A549 (cell line): ENCODE data around the gene XRCC4. TPM values are rescaled to one million over a fixed set of nuclear protein-coding genes. Genes with fewer than 3 reads are reported as not detected.

ENCODE experiments used
- ATAC-seq, 2 experiments: fragments of 200-7000 bp in 1 of 2; fragments of >200 bp in 1 of 2; cut with Nextera tagmentation in 1 of 2; cut with Tn5 transposase in 1 of 2; 3 replicates each; pipeline versions ENCODE4 v1.8.0 to v1.9.1; 2018 to 2020; ENCODE audit warnings: mild to moderate bottlenecking in 1 of 2, moderate library complexity in 1 of 2
- CTCF ChIA-PET: fragments of 300-600 bp; sonication (Branson Sonifier 250); formaldehyde crosslinking; extraction: SDS; loops from one replicate; lab custom pipeline; 2021; ENCODE audit warnings: antibody characterized with exemption, inconsistent platforms; lab: Yijun Ruan, JAX
- POLR2A ChIA-PET: fragments of 350-600 bp; formaldehyde crosslinking; extraction: SDS; loops from one replicate; lab custom pipeline; 2021; ENCODE audit warnings: antibody characterized with exemption, inconsistent platforms; lab: Yijun Ruan, JAX
- DNase-seq, 2 experiments: peaks; one replicate each; pipeline versions ENCODE4 v3.0.0 to v3.0.0-alpha.2; 2011 to 2016; ENCODE audit warnings: low read depth in 1 of 2, low spot score in 1 of 2
- FAIRE-seq: peaks from 2 replicates; lab custom pipeline; 2011; peaks lifted over from hg19 to GRCh38; lab: Jason Lieb, UNC
- H3K27ac ChIP-seq, 2 experiments: fragments of >200 bp; sonication (Bioruptor Twin); formaldehyde crosslinking; 3 replicates each; pipeline ENCODE4 v1.5.1; 2016 to 2017
- H3K4me1 ChIP-seq: fragments of >200 bp; sonication (Bioruptor Twin); formaldehyde crosslinking; 3 replicates; pipeline ENCODE4 v1.6.1; 2016
- H3K4me2 ChIP-seq: fragments of >200 bp; sonication (Bioruptor Twin); formaldehyde crosslinking; 3 replicates; pipeline ENCODE4 v1.6.1; 2016
- H3K4me3 ChIP-seq: fragments of >200 bp; sonication (Bioruptor Twin); formaldehyde crosslinking; 3 replicates; pipeline ENCODE4 v1.5.1; 2016
- H3K9me3 ChIP-seq: fragments of >200 bp; sonication (Bioruptor Twin); formaldehyde crosslinking; 3 replicates; pipeline ENCODE4 v1.6.1; 2016
- CBX2 ChIP-seq: fragments of 200-600 bp; sonication (generic); IDR thresholded peaks from 2 replicates; pipeline ENCODE4 v1.6.1; 2016; ENCODE audit warnings: low read depth, mild to moderate bottlenecking, borderline replicate concordance
- CEBPB ChIP-seq, 2 experiments: fragments of >200 bp in 1 of 2; sonication (Bioruptor Twin) in 1 of 2; formaldehyde crosslinking in 1 of 2; IDR thresholded peaks; 2 replicates each; pipeline ENCODE4 v1.6.1; 2012 to 2016
- CTCF ChIP-seq: fragments of >200 bp; sonication (Bioruptor Twin); formaldehyde crosslinking; IDR thresholded peaks from 3 replicates; pipeline ENCODE4 v1.5.1; 2016
- E2F6 ChIP-seq: IDR thresholded peaks from 2 replicates; pipeline ENCODE4 v1.6.1; 2012; ENCODE audit warnings: low read depth, borderline replicate concordance
- ESRRA ChIP-seq: fragments of 150-350 bp; IDR thresholded peaks from 2 replicates; pipeline ENCODE4 v1.6.1; 2014; ENCODE audit warnings: mild to moderate bottlenecking, low read length, borderline replicate concordance
- GATA3 ChIP-seq: IDR thresholded peaks from 2 replicates; pipeline ENCODE4 v1.6.1; 2012; ENCODE audit warnings: borderline replicate concordance
- HOXB13 ChIP-seq: fragments of 250-450 bp; sonication (Bioruptor Pico); IDR thresholded peaks from 2 replicates; pipeline ENCODE4 v1.5.0; 2020; ENCODE audit warnings: low read depth, mild to moderate bottlenecking, moderate library complexity
- HOXB5 ChIP-seq: fragments of 250-450 bp; sonication (Bioruptor Pico); IDR thresholded peaks from 2 replicates; pipeline ENCODE4 v1.5.0; 2020; ENCODE audit warnings: mild to moderate bottlenecking, moderate library complexity
- JUN ChIP-seq, 2 experiments: fragments of >200 bp; sonication (Bioruptor Twin); formaldehyde crosslinking; IDR thresholded peaks; 2 replicates in 1 of 2; 3 replicates in 1 of 2; pipeline ENCODE4 v1.6.1; 2016 to 2017
- JUNB ChIP-seq: fragments of >200 bp; sonication (Bioruptor Twin); formaldehyde crosslinking; IDR thresholded peaks from 2 replicates; pipeline ENCODE4 v1.6.1; 2016
- MAFK ChIP-seq: fragments of 450-650 bp; IDR thresholded peaks from 2 replicates; pipeline ENCODE4 v1.6.1; 2014; ENCODE audit not compliant: partially characterized antibody
- MAX ChIP-seq: IDR thresholded peaks from 2 replicates; pipeline ENCODE4 v1.6.1; 2012
- PHF8 ChIP-seq: fragments of 200-600 bp; sonication (generic); IDR thresholded peaks from 2 replicates; pipeline ENCODE4 v1.6.1; 2016; ENCODE audit warnings: low read depth, mild to moderate bottlenecking, antibody characterized with exemption, moderate library complexity, borderline replicate concordance
- POLR2AphosphoS2 ChIP-seq: conservative IDR thresholded peaks from 2 replicates; pipeline ENCODE4 v1.6.1; 2012; ENCODE audit warnings: low read length, improper control_type of control experiment, inconsistent platforms
- RAD21 ChIP-seq, 2 experiments: fragments of >200 bp in 1 of 2; sonication (Bioruptor Twin) in 1 of 2; formaldehyde crosslinking in 1 of 2; IDR thresholded peaks in 1 of 2; conservative IDR thresholded peaks in 1 of 2; 2 replicates in 1 of 2; 3 replicates in 1 of 2; pipeline ENCODE4 v1.6.1; 2012 to 2018; ENCODE audit warnings: inconsistent platforms in 1 of 2
- RARB ChIP-seq: fragments of 250-450 bp; sonication (Bioruptor Pico); IDR thresholded peaks from 2 replicates; pipeline ENCODE4 v1.8.0; 2021; ENCODE audit warnings: mild to moderate bottlenecking, moderate library complexity
- RFX5 ChIP-seq: fragments of 450-650 bp; IDR thresholded peaks from 2 replicates; pipeline ENCODE4 v1.7.1; 2014; ENCODE audit warnings: antibody characterized with exemption, mild to moderate bottlenecking, moderate library complexity
- USF2 ChIP-seq: fragments of 450-650 bp; IDR thresholded peaks from 2 replicates; pipeline ENCODE4 v1.6.1; 2014; ENCODE audit warnings: antibody characterized with exemption
- ZFP36 ChIP-seq: fragments of 450-650 bp; IDR thresholded peaks from 2 replicates; pipeline ENCODE4 v1.6.1; 2014; ENCODE audit warnings: borderline replicate concordance; ENCODE audit not compliant: partially characterized antibody
- WGBS: methylation state at CpG from one replicate; pipeline ENCODE4 v1.1.6; 2017; ENCODE audit errors: missing lambda C conversion rate; 5-methylcytosine and 5-hydroxymethylcytosine counted together
- polyA plus RNA-seq, 4 experiments: library from polyadenylated mRNA; depleted of rRNA in 3 of 4; stranded (reverse); fragments of >200 nt; fragmentation: RNase III in 1 of 4; extraction: RNeasy Plus Mini Kit Qiagen cat#74134 plus additional on column Dnase treatment in 1 of 4; gene quantifications; 2 replicates in 3 of 4; 3 replicates in 1 of 4; pipeline ENCODE4 v1.2.3, GENCODE V29; 2011 to 2017
- TF ChIP-seq, protein P1 (sequence below): IDR thresholded peaks from 2 replicates; pipeline ENCODE4 v1.6.1; 2012
- TF ChIP-seq, protein P2 (sequence below): fragments of 250-450 bp; sonication (Bioruptor Pico); IDR thresholded peaks from 2 replicates; pipeline ENCODE4 v1.5.0; 2020; ENCODE audit warnings: low read depth, mild to moderate bottlenecking, moderate library complexity

XRCC4 gene
- polyA plus RNA-seq, 2 of the 4 experiments (the other 2 are of a cell fraction), result 14.3 to 14.8 TPM

DNA sequence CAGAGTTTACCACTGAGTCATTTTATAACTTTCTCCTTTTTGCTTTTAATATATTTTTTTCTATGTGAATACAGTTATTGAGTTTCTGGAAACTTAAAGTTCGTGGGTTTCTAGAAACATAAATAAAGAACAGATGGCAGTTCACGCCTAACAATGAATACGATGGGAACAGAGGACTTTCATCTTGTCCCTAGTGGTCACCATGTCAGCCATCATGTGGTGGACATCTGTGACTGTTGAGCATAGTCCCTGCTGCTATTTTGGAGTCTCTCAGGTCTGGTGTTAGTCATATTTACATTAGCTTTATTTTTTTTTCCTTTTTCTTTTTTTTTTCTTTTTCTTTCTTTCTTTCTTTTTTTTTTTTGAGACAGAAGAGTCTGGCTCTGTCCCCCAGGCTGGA is 85.3 kb downstream of the XRCC4 start:
- no peak for ATAC-seq
- 80% methylated on average over 3 of the region's 3 CpGs for WGBS
- H3K9me3 ChIP-seq, result no peaks in the 10 kb centered on the region
- TF ChIP-seq RFX5 (no peak), CTCF (no peak), ESRRA (no peak), RAD21 (conservative IDR thresholded peaks at IDR 0.05 in 1 of 2, IDR thresholded peaks at IDR 0.05 in 1 of 2) (no peak)
- H3K4me1 ChIP-seq, result peaks cover 3% of the 10 kb centered on the region; the same call in 1 of the 3 replicates
- no peak overlapping the region for H3K4me3 ChIP-seq
- ChIA-PET POLR2A (interaction anchor here (1.3 kb wide), 1 partner anchor 85 kb away, joined by 5 read pairs; the partner anchor contains the start of genes TMEM167A and XRCC4), CTCF (no interaction called here)
- no peak for DNase-seq
- FAIRE-seq, result no peak
- H3K27ac ChIP-seq, result no peak overlapping the region
- H3K4me2 ChIP-seq, result no peak overlapping the region

DNA sequence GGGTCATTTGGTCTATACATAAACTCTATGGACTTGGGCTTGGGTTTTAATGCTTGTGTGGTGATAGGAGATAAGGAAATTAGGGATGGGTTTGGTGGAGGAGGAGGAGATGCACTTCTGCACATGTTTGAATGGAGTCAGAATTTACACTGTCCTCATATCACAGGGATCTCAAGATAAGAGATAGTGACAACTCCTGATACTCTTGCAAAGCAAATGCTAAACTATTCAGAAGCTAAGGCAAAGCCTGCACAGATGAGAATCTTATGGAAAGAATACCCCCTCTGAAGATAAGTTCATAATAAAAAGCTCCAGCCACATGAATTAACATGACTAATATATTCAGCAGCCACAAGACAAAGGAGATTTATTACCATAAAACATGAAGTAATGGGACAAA is 90.2 kb downstream of the XRCC4 start:
- Histone ChIP-seq H3K4me3 (no peak overlapping the region), H3K9me3 (no peaks in the 10 kb centered on the region), H3K27ac (no peak overlapping the region), H3K4me1 (peaks cover 7% of the 10 kb centered on the region; the same call in 2 of the 3 replicates), H3K4me2 (no peak overlapping the region)
- POLR2A ChIA-PET, result no interaction called here
- no peak for DNase-seq
- TF ChIP-seq JUN (IDR thresholded peaks at IDR 0.05) (no peak), POLR2AphosphoS2 (no peak), HOXB5 (CRISPR knock-in tag) (no peak), E2F6 (no peak), RFX5 (no peak), ESRRA (no peak), RARB (CRISPR knock-in tag) (no peak), CEBPB (IDR thresholded peaks at IDR 0.05) (no peak), PHF8 (no peak), GATA3 (no peak), MAX (no peak), JUNB (no peak), ZFP36 (no peak)
- TF ChIP-seq, protein P1, sequence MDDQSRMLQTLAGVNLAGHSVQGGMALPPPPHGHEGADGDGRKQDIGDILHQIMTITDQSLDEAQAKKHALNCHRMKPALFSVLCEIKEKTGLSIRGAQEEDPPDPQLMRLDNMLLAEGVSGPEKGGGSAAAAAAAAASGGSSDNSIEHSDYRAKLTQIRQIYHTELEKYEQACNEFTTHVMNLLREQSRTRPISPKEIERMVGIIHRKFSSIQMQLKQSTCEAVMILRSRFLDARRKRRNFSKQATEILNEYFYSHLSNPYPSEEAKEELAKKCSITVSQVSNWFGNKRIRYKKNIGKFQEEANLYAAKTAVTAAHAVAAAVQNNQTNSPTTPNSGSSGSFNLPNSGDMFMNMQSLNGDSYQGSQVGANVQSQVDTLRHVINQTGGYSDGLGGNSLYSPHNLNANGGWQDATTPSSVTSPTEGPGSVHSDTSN, result no peak
- TF ChIP-seq, protein P2, sequence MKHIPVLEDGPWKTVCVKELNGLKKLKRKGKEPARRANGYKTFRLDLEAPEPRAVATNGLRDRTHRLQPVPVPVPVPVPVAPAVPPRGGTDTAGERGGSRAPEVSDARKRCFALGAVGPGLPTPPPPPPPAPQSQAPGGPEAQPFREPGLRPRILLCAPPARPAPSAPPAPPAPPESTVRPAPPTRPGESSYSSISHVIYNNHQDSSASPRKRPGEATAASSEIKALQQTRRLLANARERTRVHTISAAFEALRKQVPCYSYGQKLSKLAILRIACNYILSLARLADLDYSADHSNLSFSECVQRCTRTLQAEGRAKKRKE (CRISPR knock-in tag), result no peak
- CTCF ChIA-PET, result no interaction called here
- no peak for FAIRE-seq
- no peak for ATAC-seq

DNA sequence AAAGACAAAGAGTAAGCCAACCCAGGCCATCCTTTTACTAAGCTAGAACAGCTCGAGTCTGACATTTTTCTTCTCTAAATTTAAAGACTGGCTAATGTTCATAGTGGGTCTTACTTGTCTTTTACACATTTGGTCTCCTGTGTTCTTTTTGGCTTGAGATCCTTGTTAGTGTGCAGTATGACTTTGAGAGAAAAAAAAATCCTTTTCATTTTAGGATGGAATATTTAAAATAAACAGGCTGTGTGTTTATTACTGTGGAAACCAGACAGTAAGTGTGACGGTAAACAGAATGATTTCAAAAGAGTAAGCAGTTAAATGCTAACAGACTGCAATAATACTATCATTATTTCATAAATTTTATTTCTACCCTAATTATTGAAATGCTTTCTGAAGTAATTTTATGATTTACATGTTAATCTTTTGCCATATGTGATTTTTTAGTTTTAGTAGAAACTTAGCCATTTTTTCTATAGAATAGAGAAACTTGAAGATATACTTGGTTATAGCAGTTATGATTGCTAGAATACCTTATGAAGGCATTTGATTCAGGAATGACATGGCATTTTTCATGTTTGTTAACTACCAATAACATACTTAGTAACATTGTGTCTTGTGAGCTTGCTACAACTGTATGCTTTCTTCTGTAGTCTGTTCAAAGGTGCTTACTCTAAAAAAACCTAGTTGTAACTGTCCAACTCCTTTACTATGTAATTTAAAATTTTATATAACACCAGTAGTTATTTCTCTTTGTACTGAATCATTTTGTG is 92.4 kb downstream of the XRCC4 start:
- 74% methylated on average over 2 of the region's 2 CpGs for WGBS
- Histone ChIP-seq H3K4me2 (0 out of 3 replicates have a peak overlapping the region, but pooled peaks have one; percentile 16), H3K4me1 (peaks cover 7% of the 10 kb centered on the region; the same call in 2 of the 3 replicates), H3K4me3 (no peak overlapping the region), H3K27ac (no peak overlapping the region), H3K9me3 (no peaks in the 10 kb centered on the region)
- DNase-seq (peak in 1 of 2 experiments; percentile 32), FAIRE-seq (no peak), ATAC-seq (peak in 1 of 2 experiments; percentile 38; a peak in 2 of 6 replicates)
- ChIA-PET CTCF (no interaction called here), POLR2A (no interaction called here)
- no peak for TF ChIP-seq USF2
- TF ChIP-seq CBX2, result no peak
- peak; percentile 80 for TF ChIP-seq MAFK
- TF ChIP-seq HOXB13, result no peak
- TF ChIP-seq GATA3, result no peak
